Subcutaneous abdominal adipose tissue (tissue), 5 donors: ENCODE results near the gene MTPN.

ENCODE experiments used
- H3K27ac ChIP-seq: one replicate; pipeline ENCODE4 v1.7.0; 2013; ENCODE audit warnings: low read depth, mild to moderate bottlenecking, inconsistent platforms, low read length, moderate library complexity
- H3K27me3 ChIP-seq, 5 donors: one replicate each; pipeline ENCODE4 v1.7.0; 2013; ENCODE audit warnings: low read length in 5 of 5, inconsistent platforms in 1 of 5; ENCODE audit not compliant: control insufficient read depth in 5 of 5, insufficient read depth in 4 of 5
- H3K36me3 ChIP-seq, 5 donors: one replicate each; pipeline ENCODE4 v1.7.0; 2013; ENCODE audit warnings: low read length in 5 of 5; ENCODE audit not compliant: control insufficient read depth in 5 of 5, insufficient read depth in 5 of 5
- H3K4me1 ChIP-seq, 5 donors: one replicate each; pipeline ENCODE4 v1.7.0; 2013; ENCODE audit warnings: low read length in 5 of 5, mild to moderate bottlenecking in 3 of 5, moderate library complexity in 1 of 5; ENCODE audit not compliant: control insufficient read depth in 5 of 5, insufficient read depth in 5 of 5
- H3K4me3 ChIP-seq, 5 donors: one replicate each; pipeline ENCODE4 v1.7.0; 2013; ENCODE audit warnings: low read length in 5 of 5, low read depth in 1 of 5
- H3K9ac ChIP-seq, 5 donors: one replicate each; pipeline ENCODE4 v1.7.0; 2013; ENCODE audit warnings: low read length in 5 of 5, mild to moderate bottlenecking in 4 of 5, moderate library complexity in 3 of 5
- H3K9me3 ChIP-seq, 5 donors: one replicate each; pipeline ENCODE4 v1.7.0; 2013; ENCODE audit warnings: low read length in 5 of 5; ENCODE audit not compliant: control insufficient read depth in 5 of 5
- donor health status: healthy.
- donor health status: healthy.
- donor health status: healthy.
- donor health status: healthy.
- donor health status: healthy.

MTPN gene

GRCh38 chr7:135974667-135975066 lies 2.5 kb downstream of the MTPN start:
- H3K27ac ChIP-seq = no peak overlapping the region
- no peaks in the 10 kb centered on the region for H3K9me3 ChIP-seq
- peaks cover 0 to 9% (median 0%) of the 10 kb centered on the region in 5 donors for H3K36me3 ChIP-seq
- peaks cover 6 to 49% (median 29%) of the 10 kb centered on the region in 5 donors for H3K4me1 ChIP-seq
- H3K4me3 ChIP-seq = peak overlapping the region in 1 of 5 donors; percentile 7
- no peaks in the 10 kb centered on the region for H3K27me3 ChIP-seq
- no peak overlapping the region for H3K9ac ChIP-seq

GRCh38 chr7:135971366-135971725 lies 5.8 kb downstream of the MTPN start:
- Histone ChIP-seq H3K36me3 (peaks cover 0 to 9% (median 0%) of the 10 kb centered on the region in 5 donors), H3K4me1 (peaks cover 5 to 38% (median 22%) of the 10 kb centered on the region in 5 donors), H3K27me3 (no peaks in the 10 kb centered on the region), H3K27ac (no peak overlapping the region), H3K4me3 (no peak overlapping the region), H3K9ac (no peak overlapping the region), H3K9me3 (no peaks in the 10 kb centered on the region)

GRCh38 chr7:135970682-135971365 lies 6.3 kb downstream of the MTPN start:
- no peak overlapping the region for H3K4me3 ChIP-seq
- no peaks in the 10 kb centered on the region for H3K9me3 ChIP-seq
- H3K4me1 ChIP-seq = peaks cover under 1 to 37% (median 21%) of the 10 kb centered on the region in 5 donors
- H3K9ac ChIP-seq = peak overlapping the region in 1 of 5 donors; percentile 18
- H3K27ac ChIP-seq = no peak overlapping the region
- H3K27me3 ChIP-seq = no peaks in the 10 kb centered on the region
- H3K36me3 ChIP-seq = peaks cover 0 to 9% (median 0%) of the 10 kb centered on the region in 5 donors

GRCh38 chr7:135970045-135970444 lies 7.1 kb downstream of the MTPN start:
- H3K27me3 ChIP-seq = no peaks in the 10 kb centered on the region
- no peak overlapping the region for H3K4me3 ChIP-seq
- no peak overlapping the region for H3K9ac ChIP-seq
- no peaks in the 10 kb centered on the region for H3K9me3 ChIP-seq
- H3K27ac ChIP-seq = no peak overlapping the region
- H3K36me3 ChIP-seq = peaks cover 0 to 9% (median 0%) of the 10 kb centered on the region in 5 donors
- peaks cover 0 to 31% (median 16%) of the 10 kb centered on the region in 5 donors for H3K4me1 ChIP-seq

GRCh38 chr7:135966341-135967043 lies 10.7 kb downstream of the MTPN start:
- no peaks in the 10 kb centered on the region for H3K9me3 ChIP-seq
- H3K9ac ChIP-seq = no peak overlapping the region
- no peaks in the 10 kb centered on the region for H3K27me3 ChIP-seq
- H3K4me3 ChIP-seq = no peak overlapping the region
- peaks cover 0 to 7% (median 0%) of the 10 kb centered on the region in 5 donors for H3K36me3 ChIP-seq
- H3K4me1 ChIP-seq = peaks cover 0 to 25% (median 18%) of the 10 kb centered on the region in 5 donors
- no peak overlapping the region for H3K27ac ChIP-seq

DNA sequence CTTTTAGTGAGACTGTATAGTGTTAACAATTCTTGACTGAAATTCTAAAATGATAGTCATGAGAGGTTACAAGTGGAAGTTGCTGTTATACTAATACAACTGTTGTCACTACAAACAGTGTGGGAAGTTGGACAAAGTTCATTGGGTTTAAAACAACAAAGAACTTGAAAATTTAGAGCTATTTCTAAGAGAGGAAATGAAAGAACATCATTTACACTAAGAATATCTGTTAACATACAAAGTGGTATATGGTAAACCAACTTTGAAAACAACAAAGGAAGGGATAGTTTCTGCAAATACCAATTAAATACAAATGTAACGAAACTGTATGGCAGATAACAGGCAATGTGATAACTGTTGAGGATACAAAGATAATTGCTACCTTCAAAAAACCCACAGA lies 11.6 kb downstream of the MTPN start:
- Histone ChIP-seq H3K4me1 (peaks cover 0 to 24% (median 18%) of the 10 kb centered on the region in 5 donors), H3K27ac (no peak overlapping the region), H3K27me3 (no peaks in the 10 kb centered on the region), H3K36me3 (peaks cover 0 to under 1% (median 0%) of the 10 kb centered on the region in 5 donors), H3K9me3 (no peaks in the 10 kb centered on the region), H3K4me3 (no peak overlapping the region), H3K9ac (no peak overlapping the region)

DNA sequence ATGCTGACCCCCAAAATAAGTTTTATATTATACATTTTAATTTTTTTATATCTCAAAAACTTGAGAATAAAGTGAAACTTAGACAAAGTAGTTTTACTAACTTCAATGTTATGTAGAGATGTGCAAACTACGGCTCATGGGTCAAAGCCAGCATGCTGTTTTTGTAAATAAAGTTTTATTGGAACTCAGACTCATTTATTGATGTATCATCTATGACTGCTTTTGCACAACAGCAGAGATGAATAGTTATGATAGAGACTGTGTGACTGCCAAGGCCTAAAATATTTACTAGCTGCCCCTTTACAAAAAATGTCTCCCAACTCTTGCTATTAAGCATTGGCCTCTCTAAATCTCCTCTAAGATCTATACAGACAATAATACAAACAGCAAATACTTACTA lies 12.4 kb downstream of the MTPN start:
- H3K27ac ChIP-seq = no peak overlapping the region
- no peaks in the 10 kb centered on the region for H3K36me3 ChIP-seq
- H3K9me3 ChIP-seq = no peaks in the 10 kb centered on the region
- no peak overlapping the region for H3K4me3 ChIP-seq
- H3K9ac ChIP-seq = no peak overlapping the region
- peaks cover 0 to 24% (median 18%) of the 10 kb centered on the region in 5 donors for H3K4me1 ChIP-seq
- no peaks in the 10 kb centered on the region for H3K27me3 ChIP-seq

GRCh38 chr7:135964274-135964673 lies 12.9 kb downstream of the MTPN start:
- peak overlapping the region in 1 of 5 donors; percentile 0 for H3K4me3 ChIP-seq
- no peak overlapping the region for H3K27ac ChIP-seq
- no peaks in the 10 kb centered on the region for H3K36me3 ChIP-seq
- H3K27me3 ChIP-seq = no peaks in the 10 kb centered on the region
- peak overlapping the region in 1 of 5 donors; percentile 32 for H3K9ac ChIP-seq
- peaks cover 0 to 24% (median 18%) of the 10 kb centered on the region in 5 donors for H3K4me1 ChIP-seq
- no peaks in the 10 kb centered on the region for H3K9me3 ChIP-seq

DNA sequence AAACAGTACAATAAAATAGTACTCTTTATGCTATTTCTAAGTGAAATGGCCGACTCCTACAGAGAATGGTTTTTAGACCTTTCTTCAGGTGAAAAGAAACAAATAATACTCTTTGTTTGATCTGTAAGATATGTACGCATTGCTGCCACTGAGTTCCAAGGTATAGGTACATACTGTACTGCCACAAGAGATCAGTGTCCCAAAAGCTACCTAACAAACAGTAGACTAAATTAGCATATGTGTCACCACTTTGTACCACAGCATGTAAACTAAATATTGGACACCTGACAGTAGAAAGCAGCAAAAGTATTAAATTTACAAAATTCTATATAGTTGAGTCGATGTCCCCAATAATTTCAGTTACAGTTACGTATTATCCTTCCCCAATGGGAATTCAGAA lies 14.4 kb downstream of the MTPN start:
- Histone ChIP-seq H3K36me3 (no peaks in the 10 kb centered on the region), H3K27me3 (no peaks in the 10 kb centered on the region), H3K9me3 (no peaks in the 10 kb centered on the region), H3K27ac (no peak overlapping the region), H3K9ac (no peak overlapping the region), H3K4me1 (peaks cover 0 to 24% (median 18%) of the 10 kb centered on the region in 5 donors), H3K4me3 (no peak overlapping the region)

DNA sequence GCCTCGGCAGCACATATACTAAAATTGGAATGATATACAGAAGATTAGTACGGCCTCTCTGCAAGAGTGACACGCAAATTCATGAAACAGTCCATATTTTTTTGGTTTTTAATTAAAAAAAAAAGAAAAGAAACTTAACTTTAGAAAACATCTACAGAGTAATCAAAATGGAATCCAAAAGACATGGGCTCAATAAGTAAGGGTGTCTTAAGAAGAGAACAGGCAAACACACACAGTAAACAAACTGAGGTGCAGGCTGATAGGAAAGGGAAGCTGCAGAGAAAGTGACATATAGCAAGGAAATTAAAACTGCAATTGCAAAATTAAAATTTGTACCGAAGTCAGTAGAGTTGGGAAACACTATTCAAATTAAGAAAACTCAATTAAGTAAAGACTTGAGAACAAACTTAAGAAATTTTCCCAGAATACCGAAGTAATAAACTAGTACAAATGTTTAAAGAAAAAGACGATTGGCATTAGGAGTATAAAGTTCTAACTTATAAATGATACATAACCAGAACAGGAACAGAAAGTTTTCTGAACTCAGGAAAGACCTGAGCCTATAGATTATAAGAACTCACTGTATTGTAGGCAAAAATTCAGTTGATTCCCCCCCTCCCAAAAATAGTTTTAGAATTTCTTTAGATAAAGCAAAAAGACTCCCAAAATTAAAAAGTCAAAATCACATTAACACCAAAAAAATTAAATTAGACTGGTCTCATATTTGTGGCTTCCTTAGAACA lies 16.3 kb downstream of the MTPN start:
- no peak overlapping the region for H3K27ac ChIP-seq
- H3K36me3 ChIP-seq = peaks cover 0 to 2% (median 0%) of the 10 kb centered on the region in 5 donors
- H3K9me3 ChIP-seq = no peaks in the 10 kb centered on the region
- H3K4me3 ChIP-seq = no peak overlapping the region
- H3K27me3 ChIP-seq = no peaks in the 10 kb centered on the region
- H3K4me1 ChIP-seq = peaks cover 0 to 17% (median 11%) of the 10 kb centered on the region in 5 donors
- no peak overlapping the region for H3K9ac ChIP-seq
